MCF 10A (cell line): Measurements from ENCODE around the gene NEUROD1. TPM values are rescaled to one million over a fixed set of nuclear protein-coding genes. Genes with fewer than 3 reads are reported as not detected.
A peak's percentile ranks its signal among the peaks of the same experiment; 100 is the strongest.

Experiments used
- BruUV-seq: library from RNA; stranded (reverse); fragments of 400-500 nt; replicated peaks from 2 replicates; lab custom pipeline; 2021; lab: Mats Ljungman, UMichigan
- CTCF ChIA-PET: fragments of 300-600 bp; sonication (Branson Sonifier 250); formaldehyde crosslinking; extraction: SDS; loops from one replicate; lab custom pipeline; 2021; ENCODE audit warnings: antibody characterized with exemption, inconsistent platforms; lab: Yijun Ruan, JAX
- POLR2A ChIA-PET: fragments of 300-600, 350-650 bp; sonication (Branson Sonifier 250); formaldehyde crosslinking; extraction: SDS; loops from one replicate; lab custom pipeline; 2020; ENCODE audit warnings: antibody characterized with exemption, inconsistent platforms; lab: Yijun Ruan, JAX
- DNase-seq: peaks from one replicate; pipeline ENCODE4 v3.0.0-alpha.2; 2018; ENCODE audit not compliant: unreplicated experiment
- H3K27ac Mint-ChIP-seq: one replicate; pipeline ENCODE4 v1.8.0; 2022; ENCODE audit warnings: mild to moderate bottlenecking, low read depth, mixed read lengths; ENCODE audit not compliant: unreplicated experiment
- H3K27me3 Mint-ChIP-seq: one replicate; pipeline ENCODE4 v1.8.0; 2022; ENCODE audit warnings: mixed read lengths; ENCODE audit not compliant: insufficient read depth, unreplicated experiment
- H3K36me3 Mint-ChIP-seq: one replicate; pipeline ENCODE4 v1.8.0; 2022; ENCODE audit warnings: mild to moderate bottlenecking, moderate library complexity, mixed read lengths; ENCODE audit not compliant: insufficient read depth, unreplicated experiment
- H3K4me1 Mint-ChIP-seq: one replicate; pipeline ENCODE4 v1.8.0; 2022; ENCODE audit warnings: mixed read lengths; ENCODE audit not compliant: insufficient read depth, unreplicated experiment
- H3K4me3 Mint-ChIP-seq: one replicate; pipeline ENCODE4 v1.8.0; 2022; ENCODE audit warnings: mild to moderate bottlenecking, moderate library complexity, mixed read lengths; ENCODE audit not compliant: unreplicated experiment
- H3K9me3 Mint-ChIP-seq: one replicate; pipeline ENCODE4 v1.8.0; 2022; ENCODE audit warnings: mixed read lengths; ENCODE audit not compliant: unreplicated experiment
- CTCF ChIP-seq: fragments of 200-600 bp; IDR thresholded peaks from one replicate; pipeline ENCODE4 v1.8.0; 2022; ENCODE audit warnings: antibody characterized with exemption, mild to moderate bottlenecking; ENCODE audit not compliant: unreplicated experiment
- intact Hi-C: fragments of 100-400 bp; cut with micrococcal nuclease; formaldehyde crosslinking; loops from 2 replicates; pipeline ENCODE4 v1.14.1; 2022
- total RNA-seq: library from RNA; stranded (reverse); gene quantifications from 2 replicates; pipeline ENCODE4 v1.2.3, GENCODE V29; 2022

NEUROD1 gene
- total RNA-seq, 1 experiment from 2014 or later: not detected

DNA sequence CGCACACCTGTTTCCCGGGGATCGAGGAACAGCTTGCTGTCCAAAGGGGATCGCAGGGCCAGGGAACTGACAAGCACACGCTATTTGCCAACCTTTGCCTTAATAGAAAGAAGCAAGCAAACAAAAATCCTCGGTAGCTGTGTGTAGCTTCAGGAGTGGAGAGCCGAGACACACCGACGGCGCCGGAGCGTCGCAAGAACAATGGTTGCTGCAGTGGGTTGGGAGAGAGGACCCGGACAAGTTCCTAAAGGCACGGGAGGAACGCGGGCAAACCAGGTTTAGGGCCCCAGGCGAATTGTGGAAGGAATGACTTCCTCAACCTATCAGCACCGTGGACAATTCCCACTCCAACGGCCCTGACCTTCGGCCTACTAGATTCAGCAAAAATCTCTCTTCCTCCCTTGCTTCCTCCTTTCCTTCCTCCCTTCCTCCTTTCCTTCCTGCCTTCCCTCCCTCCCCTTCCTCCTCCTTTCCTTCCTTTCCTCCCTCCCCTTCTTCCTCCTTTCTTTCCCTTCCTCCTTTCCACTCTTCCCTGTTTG lies 4.9 kb upstream of the NEUROD1 start:
- POLR2A ChIA-PET: no interaction called here
- no peak overlapping the region for H3K4me3 Mint-ChIP-seq

GRCh38 chr2:181684454-181685149 lies 4.3 kb upstream of the NEUROD1 start:
- CTCF ChIA-PET: no interaction called here
- intact Hi-C loops: no loop called here
- H3K4me1 Mint-ChIP-seq: no peaks in the 10 kb centered on the region
- H3K36me3 Mint-ChIP-seq: peaks cover 7% of the 10 kb centered on the region
- no peak overlapping the region for H3K27ac Mint-ChIP-seq
- TF ChIP-seq CTCF: no peak
- POLR2A ChIA-PET: no interaction called here
- peaks cover 68% of the 10 kb centered on the region for H3K27me3 Mint-ChIP-seq
- no peak for DNase-seq
- peaks cover 12% of the 10 kb centered on the region for H3K9me3 Mint-ChIP-seq
- no TSS peak for BruUV-seq
- H3K4me3 Mint-ChIP-seq: no peak overlapping the region

More for the DNA sequence above, 4.9 kb upstream of the NEUROD1 start:
- peak; percentile 4 for DNase-seq
- no peak for TF ChIP-seq CTCF
- Mint-ChIP-seq H3K27me3 (peaks cover 63% of the 10 kb centered on the region), H3K4me1 (no peaks in the 10 kb centered on the region), H3K27ac (no peak overlapping the region), H3K36me3 (peaks cover 7% of the 10 kb centered on the region), H3K9me3 (peaks cover 12% of the 10 kb centered on the region)
- CTCF ChIA-PET: interaction anchor here (0.8 kb wide), 1 partner anchor 30 kb away, joined by 4 read pairs; no protein-coding TSS in a partner anchor
- no TSS peak for BruUV-seq
- intact Hi-C loops: no loop called here

- H3K9me3 Mint-ChIP-seq: peaks cover 14% of the 10 kb centered on the region
- CTCF ChIA-PET: interaction anchor here (0.7 kb wide), 1 partner anchor 417 kb away, joined by 3 read pairs; no protein-coding TSS in a partner anchor
- DNase-seq: peak; percentile 11
- peak overlapping the region; percentile 33 for H3K4me3 Mint-ChIP-seq
- TF ChIP-seq CTCF: no peak
- H3K27me3 Mint-ChIP-seq: peaks cover 76% of the 10 kb centered on the region
- no peaks in the 10 kb centered on the region for H3K4me1 Mint-ChIP-seq
- H3K27ac Mint-ChIP-seq: no peak overlapping the region
- peaks cover 7% of the 10 kb centered on the region for H3K36me3 Mint-ChIP-seq
- POLR2A ChIA-PET: no interaction called here
- BruUV-seq: no TSS peak
- intact Hi-C loops: no loop called here
These were observed 3.5 kb upstream of the NEUROD1 start for GRCh38 chr2:181683518-181684453.
